ENCODE data around the gene DMRTA1. TPM values are rescaled to one million over a fixed set of nuclear protein-coding genes. Genes with fewer than 3 reads are reported as not detected.

Gene DMRTA1
- total and polyA plus RNA-seq, 11 donors, result 0.06 to 1.2 (median 0.60) TPM

DNA sequence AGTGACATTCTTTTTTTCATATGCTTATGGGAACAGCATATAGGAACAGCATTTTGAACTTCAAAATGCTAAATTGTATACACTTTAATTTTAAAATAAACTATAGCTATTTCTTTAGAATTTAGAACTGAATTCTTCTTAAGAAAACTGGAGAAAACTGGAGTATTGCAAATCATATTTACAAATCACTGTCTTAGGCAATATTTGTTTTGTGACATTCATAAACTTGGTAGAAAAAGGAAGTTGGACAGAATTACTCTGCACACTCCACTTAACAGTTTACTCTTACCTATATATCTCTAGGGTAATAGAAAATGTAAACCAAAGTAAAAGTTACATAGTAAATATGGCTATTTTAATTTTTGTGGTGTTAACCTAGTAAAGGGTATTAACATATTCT lies 3.1 kb downstream of the DMRTA1 start:
- Histone ChIP-seq H3K27ac (no peak overlapping the region), H3K27me3 (peaks cover 0 to 36% (median 0%) of the 10 kb centered on the region in 9 donors), H3K4me1 (peaks cover 0 to 22% (median 0%) of the 10 kb centered on the region in 12 donors), H3K36me3 (no peaks in the 10 kb centered on the region), H3K4me3 (no peak overlapping the region), H3K9me3 (no peaks in the 10 kb centered on the region)
- ATAC-seq, result no peak
- no peak for DNase-seq
- TF ChIP-seq, protein P1, sequence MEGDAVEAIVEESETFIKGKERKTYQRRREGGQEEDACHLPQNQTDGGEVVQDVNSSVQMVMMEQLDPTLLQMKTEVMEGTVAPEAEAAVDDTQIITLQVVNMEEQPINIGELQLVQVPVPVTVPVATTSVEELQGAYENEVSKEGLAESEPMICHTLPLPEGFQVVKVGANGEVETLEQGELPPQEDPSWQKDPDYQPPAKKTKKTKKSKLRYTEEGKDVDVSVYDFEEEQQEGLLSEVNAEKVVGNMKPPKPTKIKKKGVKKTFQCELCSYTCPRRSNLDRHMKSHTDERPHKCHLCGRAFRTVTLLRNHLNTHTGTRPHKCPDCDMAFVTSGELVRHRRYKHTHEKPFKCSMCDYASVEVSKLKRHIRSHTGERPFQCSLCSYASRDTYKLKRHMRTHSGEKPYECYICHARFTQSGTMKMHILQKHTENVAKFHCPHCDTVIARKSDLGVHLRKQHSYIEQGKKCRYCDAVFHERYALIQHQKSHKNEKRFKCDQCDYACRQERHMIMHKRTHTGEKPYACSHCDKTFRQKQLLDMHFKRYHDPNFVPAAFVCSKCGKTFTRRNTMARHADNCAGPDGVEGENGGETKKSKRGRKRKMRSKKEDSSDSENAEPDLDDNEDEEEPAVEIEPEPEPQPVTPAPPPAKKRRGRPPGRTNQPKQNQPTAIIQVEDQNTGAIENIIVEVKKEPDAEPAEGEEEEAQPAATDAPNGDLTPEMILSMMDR (IDR thresholded peaks at IDR 0.05), result no peak
- no peak for TF ChIP-seq POLR2A (IDR thresholded peaks at IDR 0.05)
- intact Hi-C loops (cut with DNase I), result loop anchor here in 9 of 10 donors (5.0 to 10.0 kb wide), 7 partner anchors 142 to 645 kb away; partner anchors contain the start of gene MTAP (in 2 of the 9)

DNA sequence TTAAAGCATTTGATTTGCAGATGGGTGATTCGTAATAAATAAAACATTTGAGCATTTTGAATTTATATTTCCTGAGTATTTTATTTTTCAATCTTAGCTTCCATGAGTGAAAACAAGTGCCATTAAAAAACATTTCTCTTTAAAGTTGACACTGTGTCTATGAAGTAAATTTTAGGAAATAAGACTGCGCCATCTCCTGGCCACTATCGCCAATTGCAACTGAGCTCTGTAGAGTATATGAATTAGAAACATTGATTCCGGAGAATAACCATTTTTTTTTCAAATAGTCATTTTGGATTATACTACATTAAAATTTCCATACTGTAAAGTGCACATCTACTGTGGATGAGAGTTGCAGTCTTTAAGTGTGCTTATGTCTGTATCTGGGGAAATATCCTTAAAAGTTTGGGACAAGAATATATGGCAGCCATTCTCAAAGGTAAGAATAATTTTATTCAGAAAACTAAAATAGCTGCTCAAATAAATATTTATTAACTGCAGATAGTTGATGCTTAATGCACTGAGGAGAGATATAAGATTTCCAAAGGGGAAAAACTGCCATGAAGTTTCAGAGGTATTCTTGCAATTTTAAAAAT lies 5.9 kb downstream of the DMRTA1 start:
- 9 to 11% (median 10%) methylated on average over 4 of the region's 4 CpGs for WGBS, 4 donors
- Histone ChIP-seq H3K27me3 (peaks cover 0 to 17% (median 0%) of the 10 kb centered on the region in 9 donors), H3K4me1 (peaks cover 0 to 6% (median 0%) of the 10 kb centered on the region in 12 donors), H3K27ac (no peak overlapping the region), H3K9me3 (no peaks in the 10 kb centered on the region), H3K4me3 (no peak overlapping the region), H3K36me3 (no peaks in the 10 kb centered on the region)
- ATAC-seq (peak in 1 of 4 donors; percentile 53), DNase-seq (peak in 2 of 5 donors; percentile 29 to 51)
- intact Hi-C loops (cut with DNase I), result loop anchor here (1.0 to 10.0 kb wide), 9 partner anchors 145 to 648 kb away; partner anchors contain the start of gene MTAP (in 2 of the 10)
- TF ChIP-seq, protein P1 (IDR thresholded peaks at IDR 0.05), result peak; percentile 54 to 85 (median 76)
- TF ChIP-seq POLR2A (IDR thresholded peaks at IDR 0.05), result no peak

DNA sequence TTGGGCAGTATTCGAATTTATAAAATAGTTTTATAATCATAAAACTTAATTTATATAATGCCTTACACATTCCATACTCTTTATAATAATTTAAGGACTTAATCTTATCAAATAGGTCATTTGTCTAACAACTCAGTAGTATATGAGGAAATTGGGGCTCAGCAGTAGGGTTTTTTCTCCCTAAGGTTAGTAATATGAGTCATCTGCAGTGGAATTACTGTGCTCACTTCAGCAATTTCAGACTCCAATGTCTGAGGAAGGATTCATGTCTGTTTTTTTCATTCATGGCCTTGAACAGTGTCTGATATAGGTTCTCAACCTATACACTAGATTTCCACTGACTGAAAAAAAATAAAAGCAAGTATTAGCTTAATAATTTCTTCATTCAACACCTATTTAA lies 7.4 kb downstream of the DMRTA1 start:
- DNase-seq (no peak), ATAC-seq (no peak)
- Histone ChIP-seq H3K27ac (no peak overlapping the region), H3K36me3 (no peaks in the 10 kb centered on the region), H3K4me1 (no peaks in the 10 kb centered on the region), H3K9me3 (no peaks in the 10 kb centered on the region), H3K4me3 (no peak overlapping the region), H3K27me3 (peaks cover 0 to 11% (median 0%) of the 10 kb centered on the region in 9 donors)
- TF ChIP-seq, protein P1 (IDR thresholded peaks at IDR 0.05), result no peak
- WGBS, 4 donors, result 0 to 40% (median 9%) methylated on average over 1 of the region's 1 CpG
- intact Hi-C loops (cut with DNase I), result loop anchor here in 9 of 10 donors (5.0 to 10.0 kb wide), 7 partner anchors 147 to 649 kb away; partner anchors contain the start of gene MTAP (in 2 of the 9)

DNA sequence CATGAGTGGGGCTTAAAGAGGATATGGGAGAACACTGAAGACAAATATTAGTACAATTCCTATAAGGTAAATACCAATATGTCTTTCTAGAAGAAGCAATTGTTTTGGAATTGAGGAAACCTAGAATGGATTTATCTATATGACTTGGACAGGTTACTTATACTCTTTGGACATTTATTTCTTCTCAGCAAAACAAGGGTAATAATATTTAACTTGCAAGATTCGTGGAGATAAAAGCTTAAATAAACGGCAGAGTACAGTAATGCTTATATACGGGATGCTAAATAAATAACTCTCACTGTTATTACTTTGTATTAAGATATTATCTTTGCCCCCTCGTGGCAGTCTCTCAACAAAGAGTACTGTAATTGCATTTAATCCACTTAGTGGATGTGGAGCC lies 8.6 kb downstream of the DMRTA1 start:
- Histone ChIP-seq H3K27ac (no peak overlapping the region), H3K4me3 (no peak overlapping the region), H3K36me3 (no peaks in the 10 kb centered on the region), H3K9me3 (no peaks in the 10 kb centered on the region), H3K27me3 (peaks cover 0 to 1% (median 0%) of the 10 kb centered on the region in 9 donors), H3K4me1 (no peaks in the 10 kb centered on the region)
- 62 to 70% (median 65%) methylated on average over 4 of the region's 4 CpGs for WGBS, 4 donors
- TF ChIP-seq, protein P1 (IDR thresholded peaks at IDR 0.05), result no peak
- no peak for TF ChIP-seq POLR2A (IDR thresholded peaks at IDR 0.05)
- intact Hi-C loops (cut with DNase I), result loop anchor here in 6 of 10 donors (5.0 to 10.0 kb wide), 4 partner anchors 208 to 650 kb away; partner anchors contain the start of gene MTAP (in 2 of the 6)
- no peak for DNase-seq
- ATAC-seq, result no peak
